Measurements from ENCODE around the gene ARHGAP21.

GRCh38 chr10:24721229-24722106 is 2.2 kb downstream of the ARHGAP21 start:
- TF ChIP-seq CTCF (conservative IDR thresholded peaks at IDR 0.05 in 1 of 2, IDR thresholded peaks at IDR 0.05 in 1 of 2; ENCODE audit: extremely low read depth in 1 of 2, insufficient read depth in 1 of 2, low read depth in 1 of 2, low read length in 2 of 2) (no peak), EZH2 (IDR thresholded peaks at IDR 0.05; ENCODE audit: borderline replicate concordance, low read length) (no peak)

Measured in mammary epithelial cell (primary cell).